ENCODE results near the gene R3HCC1L. TPM values are rescaled to one million over a fixed set of nuclear protein-coding genes. Genes with fewer than 3 reads are reported as not detected.
"Not testable (repeated sequence)": the region's sequence is repeated elsewhere in the genome, so short reads cannot be mapped to it uniquely, and the experiment has no call there.

Gene R3HCC1L
- total RNA-seq, 2 experiments from 2014 or later, result 13.5 to 16.8 TPM

DNA sequence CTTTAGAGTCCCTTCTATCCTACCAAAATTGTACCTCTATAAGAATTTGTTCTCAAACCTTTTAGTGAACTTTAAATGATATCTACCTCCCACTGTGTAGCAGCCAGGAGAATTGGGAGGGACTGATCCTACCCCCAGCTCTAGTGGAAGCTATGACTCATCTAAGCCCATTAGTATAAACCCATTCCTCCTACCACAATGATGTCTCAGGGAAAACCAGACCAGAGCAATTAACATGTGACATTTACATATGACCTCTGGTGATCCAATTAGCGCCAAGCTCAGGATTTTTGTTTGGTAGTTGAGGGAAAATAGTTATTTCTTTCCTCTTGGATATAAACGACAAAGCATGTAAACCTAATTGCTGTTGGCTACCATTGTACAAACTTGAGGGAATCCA is 33.1 kb upstream of the R3HCC1L start:
- ChIA-PET POLR2A (no interaction called here), CTCF (interaction anchor here (1.5 kb wide), 1 partner anchor 21 kb away, joined by 3 read pairs; no protein-coding TSS in a partner anchor)
- intact Hi-C loops (cut with DNase I, micrococcal nuclease), result no loop called here
- ATAC-seq, result no peak
- H3K36me3 Mint-ChIP-seq (ENCODE audit: low read depth), result no peaks in the 10 kb centered on the region
- H3K4me3 Mint-ChIP-seq, result no peak overlapping the region
- H3K4me1 Mint-ChIP-seq, result no peaks in the 10 kb centered on the region
- peaks cover 2% of the 10 kb centered on the region for H3K27me3 Mint-ChIP-seq
- DNase-seq, result no peak
- no peak overlapping the region for H3K27ac Mint-ChIP-seq
- no peaks in the 10 kb centered on the region for H3K9me3 Mint-ChIP-seq (ENCODE audit: low read depth)

DNA sequence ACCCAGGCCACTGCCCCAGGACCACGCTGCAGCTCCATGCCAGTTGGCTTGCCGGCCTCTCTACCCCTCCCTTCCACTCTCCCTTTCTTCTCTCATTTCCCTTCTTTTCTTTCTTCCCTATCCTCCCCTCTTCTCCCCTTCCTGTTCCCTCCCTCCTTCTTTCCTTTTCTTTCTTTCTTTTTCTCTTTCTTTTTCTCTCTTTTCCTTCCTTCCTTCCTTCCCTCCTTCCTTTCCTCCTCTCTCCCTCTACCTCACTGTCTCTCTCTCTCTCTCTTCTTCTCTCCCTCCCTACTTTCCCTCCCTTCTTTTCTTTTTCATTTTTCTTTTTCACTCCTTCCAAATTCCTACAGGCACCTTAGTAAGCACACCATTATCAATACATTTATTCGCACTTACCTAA is 30.3 kb upstream of the R3HCC1L start:
- Mint-ChIP-seq H3K36me3 (ENCODE audit: low read depth) (no peaks in the 10 kb centered on the region), H3K9me3 (ENCODE audit: low read depth) (no peaks in the 10 kb centered on the region), H3K4me1 (no peaks in the 10 kb centered on the region), H3K4me3 (no peak overlapping the region), H3K27ac (no peak overlapping the region), H3K27me3 (peaks cover 2% of the 10 kb centered on the region)
- CTCF ChIA-PET, result no interaction called here
- intact Hi-C loops (cut with DNase I, micrococcal nuclease), result no loop called here
- POLR2A ChIA-PET, result no interaction called here
- DNase-seq, result no peak
- ATAC-seq, result no peak

DNA sequence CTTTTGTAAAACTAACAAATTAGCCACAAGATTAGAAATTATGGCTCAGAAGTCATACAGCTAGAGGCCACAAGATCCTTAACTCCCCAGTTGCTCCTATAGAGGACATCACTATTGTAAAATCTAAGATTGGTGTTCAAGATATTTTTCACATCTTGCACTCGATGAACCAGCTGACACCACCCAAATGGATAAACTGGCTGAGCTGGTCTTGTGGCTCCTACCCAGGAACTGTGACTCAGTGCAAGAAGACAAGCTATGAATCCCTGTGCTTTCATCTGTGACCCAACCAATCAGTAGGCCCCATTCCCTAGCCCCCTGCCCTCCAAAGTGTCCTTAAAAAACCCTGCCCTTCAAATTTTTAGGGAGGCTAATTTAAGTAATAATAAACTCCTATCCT is 27.9 kb upstream of the R3HCC1L start:
- Mint-ChIP-seq H3K9me3 (ENCODE audit: low read depth) (no peaks in the 10 kb centered on the region), H3K27me3 (peaks cover 16% of the 10 kb centered on the region), H3K27ac (no peak overlapping the region), H3K4me1 (no peaks in the 10 kb centered on the region), H3K36me3 (ENCODE audit: low read depth) (no peaks in the 10 kb centered on the region), H3K4me3 (no peak overlapping the region)
- ATAC-seq (no peak), DNase-seq (no peak)
- intact Hi-C loops (cut with DNase I, micrococcal nuclease), result no loop called here
- CTCF ChIA-PET, result interaction anchor here (0.6 kb wide), 1 partner anchor 38 kb away, joined by 4 read pairs; no protein-coding TSS in a partner anchor
- POLR2A ChIA-PET, result no interaction called here

DNA sequence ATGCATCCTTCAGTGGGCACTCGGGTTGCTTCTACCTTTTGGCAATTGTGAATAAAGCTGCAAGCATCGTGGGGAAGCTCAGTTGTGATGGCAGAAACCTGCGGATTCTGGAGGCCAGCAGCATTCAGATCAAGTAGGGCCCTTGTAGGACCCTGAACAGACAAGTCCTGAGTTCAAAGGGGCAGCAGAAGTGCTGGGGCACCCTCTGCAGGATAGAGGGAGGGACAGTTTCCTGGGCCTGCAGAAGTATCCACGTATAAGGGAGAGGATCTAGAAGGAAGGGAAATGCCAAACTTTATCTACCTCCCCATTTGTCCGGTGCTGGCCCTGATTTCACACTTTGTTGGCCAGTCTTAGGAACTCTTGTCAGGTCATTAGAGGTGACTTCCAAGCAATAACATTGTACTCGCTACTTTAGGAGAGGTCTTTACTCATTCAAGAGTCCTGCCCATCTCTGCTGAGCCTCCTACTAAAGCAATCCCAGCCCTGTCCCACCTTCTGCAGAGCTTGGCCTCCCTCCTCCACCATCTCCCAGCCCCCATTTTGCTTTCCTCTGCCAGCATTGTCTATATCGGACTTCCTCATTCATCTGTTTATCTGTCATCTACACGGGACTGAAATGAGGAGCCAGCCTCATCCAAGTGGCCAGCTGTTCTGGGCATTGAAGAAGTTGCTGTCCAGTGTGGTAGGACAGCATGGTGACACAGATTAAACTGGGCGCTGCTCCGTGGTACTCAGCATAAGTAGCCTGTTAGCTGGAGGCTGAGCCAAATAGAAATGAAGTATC is 26.6 kb upstream of the R3HCC1L start:
- ChIA-PET POLR2A (no interaction called here), CTCF (no interaction called here)
- H3K27ac Mint-ChIP-seq, result no peak overlapping the region
- ATAC-seq (no peak), DNase-seq (no peak)
- H3K4me3 Mint-ChIP-seq, result no peak overlapping the region
- peaks cover 20% of the 10 kb centered on the region for H3K27me3 Mint-ChIP-seq
- H3K9me3 Mint-ChIP-seq (ENCODE audit: low read depth), result no peaks in the 10 kb centered on the region
- no peaks in the 10 kb centered on the region for H3K36me3 Mint-ChIP-seq (ENCODE audit: low read depth)
- H3K4me1 Mint-ChIP-seq, result no peaks in the 10 kb centered on the region
- intact Hi-C loops (cut with DNase I, micrococcal nuclease), result no loop called here

DNA sequence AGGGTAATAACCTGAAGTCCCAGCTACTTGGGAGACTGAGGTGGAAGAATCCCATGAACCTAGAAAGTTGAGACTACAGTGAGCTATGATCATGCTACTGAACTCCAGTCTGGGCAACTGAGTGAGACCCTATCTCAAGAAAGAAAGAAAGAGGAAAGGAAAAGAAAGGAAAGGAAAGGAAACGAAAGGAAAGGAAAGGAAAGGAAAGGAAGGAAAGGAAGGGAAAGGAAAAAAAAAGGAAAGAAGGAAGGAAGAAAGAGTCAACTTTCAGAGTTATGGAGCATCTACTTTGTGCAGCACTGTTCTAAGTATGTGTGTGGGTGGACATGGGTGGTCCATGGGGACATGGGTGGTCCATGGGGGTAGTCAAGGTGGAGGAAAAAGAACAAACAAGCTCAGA is 24.1 kb upstream of the R3HCC1L start:
- ATAC-seq (no peak), DNase-seq (no peak)
- Mint-ChIP-seq H3K27ac (no peak overlapping the region), H3K4me1 (no peaks in the 10 kb centered on the region), H3K36me3 (ENCODE audit: low read depth) (no peaks in the 10 kb centered on the region), H3K4me3 (no peak overlapping the region), H3K9me3 (ENCODE audit: low read depth) (no peaks in the 10 kb centered on the region), H3K27me3 (peaks cover 35% of the 10 kb centered on the region)
- CTCF ChIA-PET, result no interaction called here
- intact Hi-C loops (cut with DNase I, micrococcal nuclease), result no loop called here
- POLR2A ChIA-PET, result no interaction called here

DNA sequence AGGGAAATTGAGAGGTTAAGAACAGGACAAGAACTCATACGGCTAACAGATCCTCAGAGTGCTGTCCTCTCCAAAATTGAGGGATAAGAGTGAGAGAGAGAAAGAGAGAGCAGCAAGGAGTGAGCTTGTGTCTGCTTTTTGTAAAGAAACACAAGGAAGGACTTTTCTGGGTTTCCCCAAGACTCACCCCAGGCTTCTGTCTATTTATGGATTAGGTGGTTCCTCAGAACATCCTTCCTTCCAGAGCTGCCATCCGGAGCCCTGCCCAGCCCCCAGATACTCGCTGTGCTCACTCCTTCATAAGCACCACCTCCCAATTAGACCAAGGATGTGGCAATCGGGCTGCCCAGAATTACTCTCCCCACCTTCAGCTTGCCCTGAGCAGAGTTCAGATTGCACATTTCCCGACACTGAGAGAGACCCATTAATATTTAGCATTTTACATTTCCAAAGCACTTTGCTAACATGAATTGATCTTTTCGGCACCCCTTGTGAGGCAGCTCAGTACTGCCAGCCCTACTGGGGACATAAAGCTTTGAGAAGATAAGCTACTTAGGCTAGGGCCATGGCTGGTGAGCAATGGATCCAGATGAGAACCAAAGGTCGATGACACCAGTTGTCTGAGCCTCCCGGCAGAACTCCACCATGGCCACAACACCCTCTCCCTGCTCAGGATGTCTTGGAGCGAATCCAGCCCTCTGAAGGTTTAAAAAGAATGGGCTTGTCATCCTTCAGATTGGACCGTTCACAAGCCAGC is 19.2 kb upstream of the R3HCC1L start:
- POLR2A ChIA-PET, result interaction anchor here (0.6 kb wide), 1 partner anchor 19 kb away, joined by 3 read pairs; the partner anchor contains the start of gene R3HCC1L
- Mint-ChIP-seq H3K9me3 (ENCODE audit: low read depth) (no peaks in the 10 kb centered on the region), H3K36me3 (ENCODE audit: low read depth) (no peaks in the 10 kb centered on the region), H3K27me3 (peaks cover 45% of the 10 kb centered on the region), H3K4me1 (no peaks in the 10 kb centered on the region), H3K27ac (no peak overlapping the region), H3K4me3 (no peak overlapping the region)
- ATAC-seq (no peak), DNase-seq (no peak)
- CTCF ChIA-PET, result interaction anchor here (1.1 to 1.6 kb wide), 2 partner anchors 19 to 245 kb away, joined by 4 to 5 read pairs; partner anchors contain the start of gene R3HCC1L
- intact Hi-C loops (cut with DNase I, micrococcal nuclease), result no loop called here

DNA sequence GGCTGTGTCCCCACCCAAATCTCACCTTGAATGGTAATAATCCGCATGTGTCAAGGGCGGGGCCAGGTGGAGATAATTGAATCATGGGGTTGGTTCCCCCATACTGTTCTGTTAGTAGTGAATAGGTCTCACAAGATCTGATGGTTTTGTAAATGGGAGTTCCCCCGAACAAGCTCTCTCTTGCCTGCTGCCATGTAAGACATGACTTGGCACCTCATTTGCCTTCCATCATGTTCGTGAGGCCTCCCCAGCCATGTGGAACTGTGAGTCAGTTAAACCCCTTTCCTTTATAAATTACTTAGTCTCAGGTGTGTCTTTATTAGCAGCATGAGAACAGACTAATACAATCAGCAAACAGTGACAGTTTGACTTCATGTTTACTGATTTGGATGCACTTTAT is 14.6 kb upstream of the R3HCC1L start:
- intact Hi-C loops (cut with DNase I, micrococcal nuclease), result no loop called here
- Mint-ChIP-seq H3K4me1 (no peaks in the 10 kb centered on the region), H3K4me3 (no peak overlapping the region), H3K27me3 (peaks cover 34% of the 10 kb centered on the region), H3K27ac (no peak overlapping the region), H3K9me3 (ENCODE audit: low read depth) (peaks cover 17% of the 10 kb centered on the region), H3K36me3 (ENCODE audit: low read depth) (peaks cover 7% of the 10 kb centered on the region)
- POLR2A ChIA-PET, result no interaction called here
- ATAC-seq, result no peak
- CTCF ChIA-PET, result no interaction called here
- no peak for DNase-seq

DNA sequence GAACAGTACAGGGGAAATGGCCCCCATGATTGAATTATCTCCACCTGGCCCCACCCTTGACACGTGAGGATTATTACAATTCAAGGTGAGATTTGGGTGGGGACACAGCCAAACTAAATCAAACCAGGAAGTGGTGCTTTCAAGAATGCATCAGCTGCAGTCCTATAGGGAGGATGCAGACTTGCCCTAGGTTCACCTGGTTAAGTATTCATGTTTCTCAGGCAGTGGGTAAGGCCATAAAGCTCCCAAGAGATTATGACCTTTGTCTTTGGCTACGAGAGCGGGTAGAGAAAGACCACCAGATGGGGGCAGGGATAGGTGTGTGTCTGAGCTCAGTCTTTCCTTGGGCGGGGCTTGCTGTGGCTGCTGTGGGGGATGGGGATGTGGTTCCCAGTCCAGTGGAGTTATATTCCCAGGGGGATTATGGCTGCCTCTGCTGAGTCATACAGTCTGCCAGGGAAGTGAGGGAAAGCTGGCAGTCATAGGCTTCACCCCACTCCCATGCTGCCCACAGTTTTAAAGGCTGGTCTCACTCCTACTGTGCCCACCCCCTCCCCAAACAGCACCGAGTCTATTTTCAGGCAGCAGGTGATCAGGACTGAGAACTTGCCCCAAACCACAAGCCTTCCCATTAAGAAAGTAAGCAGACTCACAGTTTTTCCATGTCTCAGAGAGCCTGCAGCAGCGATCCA is 8.4 kb upstream of the R3HCC1L start:
- DNase-seq (no peak), ATAC-seq (no peak)
- intact Hi-C loops (cut with DNase I, micrococcal nuclease), result no loop called here
- no peak overlapping the region for H3K27ac Mint-ChIP-seq
- H3K27me3 Mint-ChIP-seq, result peaks cover 21% of the 10 kb centered on the region
- no peaks in the 10 kb centered on the region for H3K4me1 Mint-ChIP-seq
- ChIA-PET POLR2A (interaction anchor here (0.5 kb wide), 1 partner anchor 12 kb away, joined by 4 read pairs; no protein-coding TSS in a partner anchor), CTCF (interaction anchor here (0.7 to 0.9 kb wide), 2 partner anchors 44 to 1486 kb away, joined by 3 to 4 read pairs; no protein-coding TSS in a partner anchor)
- H3K4me3 Mint-ChIP-seq, result no peak overlapping the region
- H3K9me3 Mint-ChIP-seq (ENCODE audit: low read depth), result peaks cover 17% of the 10 kb centered on the region
- peaks cover 7% of the 10 kb centered on the region for H3K36me3 Mint-ChIP-seq (ENCODE audit: low read depth)

DNA sequence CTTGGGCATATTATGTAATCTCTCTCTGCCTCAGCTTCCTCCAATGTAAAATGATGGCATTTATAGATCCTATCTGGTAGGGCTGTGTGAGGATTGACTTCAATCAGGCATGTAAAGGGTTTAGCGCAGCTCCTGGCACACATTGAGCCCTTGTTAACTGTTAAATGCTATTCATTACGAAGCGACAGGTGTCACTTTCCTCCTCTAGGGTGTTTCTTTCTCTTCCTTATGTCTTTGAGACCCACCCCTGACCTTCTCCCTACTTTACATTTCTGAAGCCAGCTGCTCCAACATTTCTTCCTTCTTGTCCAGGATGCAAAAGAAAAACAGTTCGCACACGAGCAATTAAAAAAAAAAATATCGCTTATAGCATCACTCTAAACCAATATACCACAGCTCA is 5.7 kb upstream of the R3HCC1L start:
- intact Hi-C loops (cut with DNase I, micrococcal nuclease), result no loop called here
- Mint-ChIP-seq H3K27ac (no peak overlapping the region), H3K4me3 (no peak overlapping the region), H3K27me3 (peaks cover 10% of the 10 kb centered on the region), H3K4me1 (peaks cover 4% of the 10 kb centered on the region), H3K9me3 (ENCODE audit: low read depth) (peaks cover 8% of the 10 kb centered on the region), H3K36me3 (ENCODE audit: low read depth) (peaks cover 6% of the 10 kb centered on the region)
- CTCF ChIA-PET, result interaction anchor here (0.8 kb wide), 1 partner anchor 13 kb away, joined by 3 read pairs; no protein-coding TSS in a partner anchor
- DNase-seq, result no peak
- ATAC-seq, result no peak
- POLR2A ChIA-PET, result interaction anchor here (1.1 kb wide), 1 partner anchor 9 kb away, joined by 5 read pairs; no protein-coding TSS in a partner anchor

DNA sequence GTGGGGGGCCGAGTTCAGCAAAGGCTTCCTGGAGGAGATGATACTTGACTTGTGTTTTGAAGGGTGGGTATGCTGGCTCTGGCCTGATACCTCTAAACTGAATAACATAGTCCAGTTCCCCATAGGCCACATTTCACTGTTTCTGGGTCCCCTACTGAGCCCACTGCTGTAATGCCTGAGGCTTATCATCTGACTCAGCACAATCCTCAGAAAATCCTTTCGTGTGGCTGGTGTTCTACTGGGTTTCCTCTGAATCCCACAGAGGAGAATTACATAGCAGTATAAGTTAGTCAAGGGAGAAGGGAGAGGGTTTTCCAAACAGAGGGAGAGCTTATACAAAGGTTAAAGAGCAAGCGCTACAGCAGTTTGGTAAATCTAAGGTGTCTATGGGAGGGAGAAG is 2.8 kb upstream of the R3HCC1L start:
- intact Hi-C loops (cut with DNase I, micrococcal nuclease), result loop anchor here in 1 of 2 experiments (5.0 to 10.0 kb wide), 3 partner anchors 707 to 1299 kb away; partner anchors contain the start of genes ARHGAP19, LCOR and PGAM1
- H3K27me3 Mint-ChIP-seq, result peaks cover 3% of the 10 kb centered on the region
- ATAC-seq (no peak), DNase-seq (no peak)
- CTCF ChIA-PET, result interaction anchor here (0.7 kb wide), 1 partner anchor 1634 kb away, joined by 3 read pairs; no protein-coding TSS in a partner anchor
- peaks cover 21% of the 10 kb centered on the region for H3K4me1 Mint-ChIP-seq
- POLR2A ChIA-PET, result no interaction called here
- H3K4me3 Mint-ChIP-seq, result no peak overlapping the region
- no peak overlapping the region for H3K27ac Mint-ChIP-seq
- H3K9me3 Mint-ChIP-seq (ENCODE audit: low read depth), result peaks cover 4% of the 10 kb centered on the region
- H3K36me3 Mint-ChIP-seq (ENCODE audit: low read depth), result peaks cover 5% of the 10 kb centered on the region

DNA sequence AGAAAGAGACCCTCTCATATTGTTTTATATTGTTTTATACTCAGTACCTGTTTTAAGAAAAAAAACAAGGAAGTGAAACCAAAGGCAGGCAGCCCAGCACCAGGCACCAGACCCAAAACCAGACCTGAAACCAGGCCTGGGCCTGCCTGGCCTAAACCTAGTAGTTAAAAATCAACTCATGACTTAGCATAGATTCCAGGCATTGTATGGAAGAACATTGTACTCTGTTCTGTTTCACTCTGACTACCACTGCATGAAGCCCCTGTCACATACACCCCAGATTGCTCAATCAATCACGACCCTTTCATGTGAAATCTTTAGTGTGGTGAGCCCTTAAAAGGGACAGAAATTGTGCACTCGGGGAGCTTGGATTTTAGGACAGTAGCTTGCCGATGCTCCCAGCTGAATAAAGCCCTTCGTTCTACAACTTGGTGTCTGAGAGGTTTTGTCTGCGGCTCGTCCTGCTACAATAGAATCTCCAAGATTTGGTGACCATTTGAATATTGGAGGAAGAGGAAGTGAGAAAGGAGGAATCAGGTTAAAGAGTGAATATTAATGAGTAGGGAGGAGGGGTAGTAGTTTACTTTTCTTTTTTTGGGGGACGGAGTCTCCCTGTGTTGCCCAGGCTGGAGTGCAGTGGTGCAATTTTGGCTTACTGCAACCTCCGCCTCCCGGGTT is 1.2 kb upstream of the R3HCC1L start:
- peak overlapping the region; percentile 13 for H3K4me3 Mint-ChIP-seq
- ATAC-seq; H3K9me3 Mint-ChIP-seq (ENCODE audit: low read depth); H3K36me3 Mint-ChIP-seq (ENCODE audit: low read depth); DNase-seq; POLR2A ChIA-PET; H3K27me3 Mint-ChIP-seq: not testable (repeated sequence)
- peak overlapping the region; percentile 68 for H3K27ac Mint-ChIP-seq
- CTCF ChIA-PET, result interaction anchor here (1.2 kb wide), 1 partner anchor 17 kb away, joined by 4 read pairs; no protein-coding TSS in a partner anchor
- intact Hi-C loops (cut with DNase I, micrococcal nuclease), result loop anchor here in 1 of 2 experiments (5.0 to 10.0 kb wide), 3 partner anchors 708 to 1301 kb away; partner anchors contain the start of genes ARHGAP19, LCOR and PGAM1
- peaks cover 36% of the 10 kb centered on the region for H3K4me1 Mint-ChIP-seq

Data from activated CD4-positive, alpha-beta T cell treated with anti-CD3 and anti-CD28 coated beads for 36 hours (primary cell).